Left ventricle myocardium inferior (tissue), 1 donor: ENCODE results near the gene ZBTB25. TPM values are rescaled to one million over a fixed set of nuclear protein-coding genes. Genes with fewer than 3 reads are reported as not detected.

ENCODE experiments used
- DNase-seq: peaks from one replicate; pipeline ENCODE4 v3.0.0-alpha.2; 2020
- H3K27ac ChIP-seq: fragments of 200-600 bp; replicated peaks from 2 replicates; pipeline ENCODE4 v1.8.0; 2021
- H3K27me3 ChIP-seq: fragments of 200-600 bp; 2 replicates; pipeline ENCODE4 v1.8.0; 2021; ENCODE audit warnings: low read depth
- H3K36me3 ChIP-seq: fragments of 200-600 bp; 2 replicates; pipeline ENCODE4 v1.8.0; 2021
- H3K4me1 ChIP-seq: fragments of 200-600 bp; 2 replicates; pipeline ENCODE4 v1.8.0; 2021
- H3K4me3 ChIP-seq: fragments of 200-600 bp; 2 replicates; pipeline ENCODE4 v1.8.0; 2021; ENCODE audit warnings: mild to moderate bottlenecking, moderate library complexity
- H3K9me3 ChIP-seq: fragments of 200-600 bp; replicated peaks from 2 replicates; pipeline ENCODE4 v1.8.0; 2021
- intact Hi-C: fragments of 100-400 bp; cut with micrococcal nuclease; formaldehyde crosslinking; loops from one replicate; pipeline ENCODE4 v1.11.0; 2022
- total RNA-seq: library from RNA; stranded (reverse); fragmentation: NEBNext Ultra II Directional; extraction: Animal tissue kit (Norgen Biotek cat#: 25700); gene quantifications from one replicate; pipeline ENCODE4 v1.2.1, GENCODE V29; 2021
- TF ChIP-seq, protein P1 (sequence below): fragments of 200-600 bp; IDR thresholded peaks from 2 replicates; pipeline ENCODE4 v1.8.0; 2021; ENCODE audit warnings: antibody characterized with exemption, mild to moderate bottlenecking, borderline replicate concordance
- donor health status: DM: no; HTN: yes; CAD: no; lungs with severe emphysema.

ZBTB25 gene
- total RNA-seq, 1 donor from 2014 or later: 20.8 TPM

DNA sequence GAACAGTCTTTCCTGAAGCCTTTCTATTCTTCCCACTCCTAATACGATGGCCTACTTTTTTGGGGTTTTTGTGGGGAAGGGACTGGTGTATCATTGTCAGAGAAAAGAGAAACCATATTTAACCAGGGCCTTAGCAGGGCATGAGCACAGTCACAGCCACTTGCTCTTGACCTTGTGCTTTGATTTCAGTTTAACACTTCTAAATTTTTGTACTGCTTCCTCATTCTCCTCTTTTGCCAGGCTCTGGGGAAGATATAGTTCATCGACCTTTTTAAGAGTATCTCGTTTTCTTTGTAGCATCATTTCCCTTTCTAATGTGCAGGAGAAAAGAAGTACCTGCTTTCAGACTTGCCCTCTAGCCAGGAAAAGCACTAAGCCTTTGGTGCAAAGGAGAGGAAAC, 3.1 kb upstream of the ZBTB25 start:
- Histone ChIP-seq H3K27me3 (no peaks in the 10 kb centered on the region), H3K36me3 (no peaks in the 10 kb centered on the region), H3K4me3 (peak overlapping the region; percentile 95), H3K27ac (peak overlapping the region; percentile 100), H3K4me1 (peaks cover 96% of the 10 kb centered on the region), H3K9me3 (no peaks in the 10 kb centered on the region)
- TF ChIP-seq, protein P1, sequence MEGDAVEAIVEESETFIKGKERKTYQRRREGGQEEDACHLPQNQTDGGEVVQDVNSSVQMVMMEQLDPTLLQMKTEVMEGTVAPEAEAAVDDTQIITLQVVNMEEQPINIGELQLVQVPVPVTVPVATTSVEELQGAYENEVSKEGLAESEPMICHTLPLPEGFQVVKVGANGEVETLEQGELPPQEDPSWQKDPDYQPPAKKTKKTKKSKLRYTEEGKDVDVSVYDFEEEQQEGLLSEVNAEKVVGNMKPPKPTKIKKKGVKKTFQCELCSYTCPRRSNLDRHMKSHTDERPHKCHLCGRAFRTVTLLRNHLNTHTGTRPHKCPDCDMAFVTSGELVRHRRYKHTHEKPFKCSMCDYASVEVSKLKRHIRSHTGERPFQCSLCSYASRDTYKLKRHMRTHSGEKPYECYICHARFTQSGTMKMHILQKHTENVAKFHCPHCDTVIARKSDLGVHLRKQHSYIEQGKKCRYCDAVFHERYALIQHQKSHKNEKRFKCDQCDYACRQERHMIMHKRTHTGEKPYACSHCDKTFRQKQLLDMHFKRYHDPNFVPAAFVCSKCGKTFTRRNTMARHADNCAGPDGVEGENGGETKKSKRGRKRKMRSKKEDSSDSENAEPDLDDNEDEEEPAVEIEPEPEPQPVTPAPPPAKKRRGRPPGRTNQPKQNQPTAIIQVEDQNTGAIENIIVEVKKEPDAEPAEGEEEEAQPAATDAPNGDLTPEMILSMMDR: no peak
- intact Hi-C loops: no loop called here
- DNase-seq: no peak

DNA sequence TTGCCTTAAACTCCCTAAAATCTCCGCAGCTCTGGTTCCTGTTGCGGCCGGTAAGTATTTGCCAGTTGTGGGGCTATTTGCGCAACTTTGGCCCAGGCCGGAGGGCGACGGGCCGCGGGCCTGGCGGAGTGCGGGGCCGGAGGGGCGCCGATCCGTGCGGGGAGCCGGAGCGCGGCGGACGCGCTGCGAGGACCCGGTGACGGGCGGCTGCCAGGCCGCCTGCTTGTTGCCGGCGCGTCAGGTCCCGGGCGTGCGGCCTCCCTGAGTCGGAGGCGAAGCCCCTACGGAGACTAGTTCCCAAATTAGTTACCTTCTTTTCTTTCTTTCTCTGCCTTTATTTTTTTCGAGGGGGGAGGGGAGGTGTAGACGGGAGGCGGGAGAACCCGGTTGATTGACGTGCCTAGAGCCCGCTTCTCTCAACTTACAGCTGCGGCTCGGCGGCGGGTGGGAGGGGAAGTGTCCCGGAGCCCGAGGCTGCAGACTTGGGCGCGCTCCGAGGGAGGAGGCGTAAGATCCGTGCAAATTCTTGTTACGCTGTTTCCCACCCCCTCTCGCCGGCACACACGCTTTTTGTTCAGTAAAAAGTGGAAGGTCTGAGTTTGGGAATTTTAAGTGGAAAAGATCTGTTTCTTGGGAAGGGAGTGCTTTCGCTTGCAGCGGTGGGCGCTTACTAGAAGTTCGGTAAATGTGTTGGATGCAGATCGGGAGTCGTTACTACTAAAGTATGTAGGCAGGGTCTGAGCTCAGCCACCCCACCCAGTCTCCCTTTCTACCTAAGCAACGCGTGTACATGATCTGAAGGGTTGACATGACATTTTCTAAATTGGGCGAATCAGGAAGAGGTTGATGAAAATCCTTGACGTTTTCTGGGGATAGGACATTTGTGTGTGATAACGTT, 1.5 kb upstream of the ZBTB25 start:
- no peaks in the 10 kb centered on the region for H3K27me3 ChIP-seq
- DNase-seq: peak; percentile 92
- peak overlapping the region; percentile 100 for H3K27ac ChIP-seq
- H3K4me3 ChIP-seq: peak overlapping the region; percentile 95
- H3K9me3 ChIP-seq: no peaks in the 10 kb centered on the region
- intact Hi-C loops: no loop called here
- H3K36me3 ChIP-seq: no peaks in the 10 kb centered on the region
- peaks cover 96% of the 10 kb centered on the region for H3K4me1 ChIP-seq
- TF ChIP-seq, protein P1: no peak

DNA sequence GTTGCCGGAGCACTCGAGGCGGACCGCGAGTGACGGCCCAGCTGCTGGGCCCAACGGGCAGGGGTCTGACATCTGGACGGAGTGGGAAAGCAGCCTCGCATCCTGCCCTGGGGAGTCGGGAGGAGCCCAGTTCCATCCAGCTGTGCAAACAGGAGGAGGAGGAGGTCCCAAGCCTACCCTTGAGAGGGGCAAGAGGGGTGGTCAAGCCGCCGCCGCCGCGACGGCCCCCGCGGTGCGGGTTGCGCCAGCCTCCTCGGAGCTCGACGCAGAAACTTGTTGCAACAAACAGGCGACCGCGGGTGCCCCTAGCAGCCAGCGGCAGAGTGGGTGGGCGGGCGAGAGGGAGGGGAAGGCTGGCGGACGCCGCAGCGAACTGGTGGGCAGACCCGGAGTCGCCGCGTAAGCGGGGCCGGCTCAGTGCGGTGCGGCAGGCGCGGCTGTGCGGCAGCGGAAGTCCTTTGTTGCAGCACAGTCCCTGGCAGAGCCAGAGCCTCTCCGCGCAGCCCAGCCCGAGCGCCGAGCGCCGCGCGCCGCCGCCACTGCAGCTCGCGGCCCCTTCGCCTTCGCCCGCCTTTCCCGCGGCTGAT, 765 bp upstream of the ZBTB25 start, which contains the start of gene ZBTB1:
ZBTB1 (plus strand) TSS at position 461 of the 587 bp plus-strand sequence. CDS start 16,735 bp downstream, outside the sequence.
- no peaks in the 10 kb centered on the region for H3K36me3 ChIP-seq
- peak within 1 kb of the TSS; percentile 95 for H3K4me3 ChIP-seq
- no peaks in the 10 kb centered on the region for H3K9me3 ChIP-seq
- peak; percentile 89 for DNase-seq
- peak within 1 kb of the TSS; percentile 100 for H3K27ac ChIP-seq
- TF ChIP-seq, protein P1: no peak
- H3K4me1 ChIP-seq: peaks cover 100% of the 10 kb centered on the region
- intact Hi-C loops: no loop called here
- H3K27me3 ChIP-seq: no peaks in the 10 kb centered on the region

DNA sequence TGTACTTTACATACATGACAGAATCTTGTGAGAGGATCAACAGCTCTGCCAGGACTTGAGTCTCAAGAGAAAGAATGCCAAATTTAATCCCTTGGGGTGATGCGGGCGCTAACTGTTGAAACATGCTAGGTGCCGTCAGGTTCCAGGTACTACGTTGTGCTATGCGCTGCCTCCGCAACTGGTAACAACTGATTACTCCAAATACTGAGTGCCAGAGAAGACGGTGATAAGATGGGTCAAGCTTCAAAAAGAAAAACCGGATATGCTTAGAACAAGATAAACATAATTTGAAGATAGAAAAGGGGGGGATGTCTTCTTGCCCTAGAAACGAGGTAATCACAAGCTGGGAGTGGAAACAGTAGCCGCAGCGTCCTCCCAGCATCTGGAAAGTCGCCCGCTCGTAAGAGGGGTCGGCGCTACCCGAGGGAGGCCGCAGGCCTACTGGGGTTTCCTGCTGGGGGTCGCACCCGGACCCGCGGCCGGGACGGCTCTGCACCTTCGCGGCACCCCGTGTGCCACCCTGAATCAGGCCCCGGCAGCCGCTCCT, 678 bp downstream of the ZBTB25 start:
- Histone ChIP-seq H3K27ac (peak overlapping the region; percentile 100), H3K9me3 (no peaks in the 10 kb centered on the region), H3K4me3 (peak overlapping the region; percentile 95), H3K36me3 (no peaks in the 10 kb centered on the region), H3K27me3 (no peaks in the 10 kb centered on the region), H3K4me1 (peaks cover 90% of the 10 kb centered on the region)
- DNase-seq: no peak
- TF ChIP-seq, protein P1: no peak
- intact Hi-C loops: no loop called here

DNA sequence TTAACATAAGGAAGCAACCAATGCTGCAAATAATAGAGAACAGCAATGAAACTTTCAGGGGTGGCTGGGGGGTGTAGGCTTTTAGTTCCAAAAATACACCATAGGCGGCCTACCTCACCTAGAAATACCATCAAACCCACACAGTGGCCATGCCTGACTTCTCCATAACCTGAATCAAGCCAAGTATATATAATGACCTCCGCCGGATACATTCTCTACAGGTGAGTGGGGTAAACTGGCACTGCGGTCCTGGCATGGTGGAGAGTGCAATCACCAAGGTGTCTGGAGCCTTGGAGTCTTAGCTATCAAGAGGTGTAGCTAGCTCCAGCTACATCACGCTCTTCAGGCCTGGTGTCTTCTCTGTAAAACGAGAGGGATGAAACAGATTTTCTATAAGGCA, 1.2 kb downstream of the ZBTB25 start:
- no peaks in the 10 kb centered on the region for H3K27me3 ChIP-seq
- TF ChIP-seq, protein P1: no peak
- intact Hi-C loops: no loop called here
- H3K36me3 ChIP-seq: no peaks in the 10 kb centered on the region
- peak overlapping the region; percentile 95 for H3K4me3 ChIP-seq
- H3K4me1 ChIP-seq: peaks cover 87% of the 10 kb centered on the region
- no peak for DNase-seq
- H3K27ac ChIP-seq: peak overlapping the region; percentile 100
- H3K9me3 ChIP-seq: no peaks in the 10 kb centered on the region
